ENCODE data around the gene NFIC. TPM values are rescaled to one million over a fixed set of nuclear protein-coding genes. Genes with fewer than 3 reads are reported as not detected.

The NFIC gene
- total RNA-seq, 4 donors from 2014 or later: 34.7 to 191 (median 64.9) TPM

GRCh38 chr19:3378352-3379150 lies 12.2 kb downstream of the NFIC start:
- Histone ChIP-seq H3K27me3 (no peaks in the 10 kb centered on the region), H3K9me3 (no peaks in the 10 kb centered on the region), H3K4me1 (peaks cover 0 to 32% (median 0%) of the 10 kb centered on the region in 4 donors), H3K4me3 (no peak overlapping the region), H3K27ac (peak overlapping the region in 1 of 4 donors; percentile 50), H3K36me3 (peaks cover 0 to 10% (median 0%) of the 10 kb centered on the region in 3 donors)
- TF ChIP-seq CTCF (IDR thresholded peaks at IDR 0.05): no peak
- TF ChIP-seq POLR2A (IDR thresholded peaks at IDR 0.05): no peak
- no peak for DNase-seq

GRCh38 chr19:3380829-3381228 lies 14.4 kb downstream of the NFIC start:
- H3K27ac ChIP-seq: no peak overlapping the region
- no peaks in the 10 kb centered on the region for H3K27me3 ChIP-seq
- TF ChIP-seq POLR2A (IDR thresholded peaks at IDR 0.05) (no peak), CTCF (IDR thresholded peaks at IDR 0.05) (no peak)
- H3K9me3 ChIP-seq: no peaks in the 10 kb centered on the region
- no peak overlapping the region for H3K4me3 ChIP-seq
- peaks cover 0 to 10% (median 0%) of the 10 kb centered on the region in 3 donors for H3K36me3 ChIP-seq
- H3K4me1 ChIP-seq: peaks cover 0 to 41% (median 7%) of the 10 kb centered on the region in 4 donors
- no peak for DNase-seq

- H3K36me3 ChIP-seq: peaks cover 0 to 10% (median 0%) of the 10 kb centered on the region in 3 donors
- TF ChIP-seq CTCF (IDR thresholded peaks at IDR 0.05) (no peak), POLR2A (IDR thresholded peaks at IDR 0.05) (no peak)
- H3K27ac ChIP-seq: peak overlapping the region in 1 of 4 donors; percentile 49
- DNase-seq: no peak
- peaks cover 0 to 44% (median 8%) of the 10 kb centered on the region in 4 donors for H3K4me1 ChIP-seq
- H3K9me3 ChIP-seq: no peaks in the 10 kb centered on the region
- H3K4me3 ChIP-seq: no peak overlapping the region
- no peaks in the 10 kb centered on the region for H3K27me3 ChIP-seq
Observed at GRCh38 chr19:3381701-3382372, 15.5 kb downstream of the NFIC start.

GRCh38 chr19:3382460-3383100 lies 16.2 kb downstream of the NFIC start:
- peak overlapping the region in 3 of 4 donors; percentile 1 to 52 (median 49) for H3K27ac ChIP-seq
- no peaks in the 10 kb centered on the region for H3K9me3 ChIP-seq
- H3K27me3 ChIP-seq: no peaks in the 10 kb centered on the region
- TF ChIP-seq CTCF (IDR thresholded peaks at IDR 0.05) (no peak), POLR2A (IDR thresholded peaks at IDR 0.05) (no peak)
- peaks cover 0 to 52% (median 8%) of the 10 kb centered on the region in 4 donors for H3K4me1 ChIP-seq
- no peak for DNase-seq
- H3K4me3 ChIP-seq: no peak overlapping the region
- H3K36me3 ChIP-seq: peaks cover 0 to 10% (median 0%) of the 10 kb centered on the region in 3 donors

- H3K4me1 ChIP-seq: peaks cover 0 to 58% (median 10%) of the 10 kb centered on the region in 4 donors
- H3K9me3 ChIP-seq: no peaks in the 10 kb centered on the region
- no peak for DNase-seq
- H3K36me3 ChIP-seq: peaks cover 0 to 10% (median 0%) of the 10 kb centered on the region in 3 donors
- no peaks in the 10 kb centered on the region for H3K27me3 ChIP-seq
- no peak overlapping the region for H3K4me3 ChIP-seq
- peak overlapping the region in 3 of 4 donors; percentile 49 to 70 (median 52) for H3K27ac ChIP-seq
- TF ChIP-seq CTCF (IDR thresholded peaks at IDR 0.05) (no peak), POLR2A (IDR thresholded peaks at IDR 0.05) (no peak)
Observed at GRCh38 chr19:3383121-3383722, 16.8 kb downstream of the NFIC start.

All from Peyer's patch (tissue), 4 donors.